Cardiac muscle cell (in vitro differentiated cells and primary cell): ENCODE results near the gene PAMR1. TPM values are rescaled to one million over a fixed set of nuclear protein-coding genes. Genes with fewer than 3 reads are reported as not detected.

Experiments used
- DNase-seq, 2 donors: peaks; one replicate each; pipeline versions ENCODE4 v3.0.0 to v3.0.0-alpha.2; 2010 to 2017; ENCODE audit warnings: low read depth in 1 of 2, low spot score in 1 of 2
- H3K27ac ChIP-seq: fragments of 200-600 bp; sonication (generic); 2 replicates; pipeline ENCODE4 v1.5.1; 2016
- H3K27me3 ChIP-seq: fragments of 200-600 bp; sonication (generic); 2 replicates; pipeline ENCODE4 v1.6.0; 2016; ENCODE audit warnings: control low read depth
- H3K36me3 ChIP-seq: fragments of 200-600 bp; sonication (generic); 2 replicates; pipeline ENCODE4 v1.5.1; 2016; ENCODE audit warnings: control low read depth
- H3K4me1 ChIP-seq: fragments of 200-600 bp; sonication (generic); 2 replicates; pipeline ENCODE4 v1.8.1; 2017; ENCODE audit warnings: low read depth, mild to moderate bottlenecking, mixed run types
- H3K4me3 ChIP-seq: fragments of 200-600 bp; sonication (generic); 2 replicates; pipeline ENCODE4 v1.5.1; 2016; ENCODE audit warnings: mild to moderate bottlenecking
- H3K9me3 ChIP-seq: fragments of 200-600 bp; sonication (generic); 2 replicates; pipeline ENCODE4 v1.5.1; 2017; ENCODE audit warnings: low read depth, mild to moderate bottlenecking, control low read depth
- polyA plus RNA-seq: library from polyadenylated mRNA; unstranded; fragments of >200 nt; fragmentation: Nextera tagmentation; extraction: Ambion mirVana; gene quantifications from 2 replicates; pipeline ENCODE4 v1.2.1, GENCODE V29; 2016
- total RNA-seq: library from RNA; depleted of rRNA; stranded (reverse); fragments of >200 nt; gene quantifications from 2 replicates; pipeline ENCODE4 v1.2.3, GENCODE V29; 2016
- TF ChIP-seq, protein P1 (sequence below): IDR thresholded peaks from 2 replicates; pipeline ENCODE4 v1.5.1; 2012; ENCODE audit warnings: low read depth, mild to moderate bottlenecking, low read length

The PAMR1 gene
- total and polyA plus RNA-seq, 2 experiments from 2014 or later, result 0.15 to 0.77 TPM

DNA sequence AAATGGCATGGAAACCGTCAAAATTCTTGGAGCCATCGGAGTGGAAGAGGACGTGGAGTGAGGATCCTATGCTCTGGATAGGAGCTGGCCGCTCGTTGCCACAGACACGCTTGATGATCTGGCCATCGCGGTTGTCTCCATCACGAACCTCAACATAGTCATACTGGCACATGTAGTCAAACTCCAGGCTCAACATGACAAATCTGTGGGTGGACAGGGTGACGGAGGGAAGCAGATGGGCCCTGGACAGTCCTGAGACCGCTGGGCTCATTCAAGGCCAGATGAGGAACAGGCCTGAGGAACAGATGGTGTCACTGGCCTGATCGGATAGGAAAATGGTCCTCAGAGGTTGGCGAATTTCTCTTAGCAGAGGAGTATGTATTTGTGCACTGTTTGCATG is 54.8 kb downstream of the PAMR1 start:
- Histone ChIP-seq H3K4me3 (no peak overlapping the region), H3K9me3 (no peaks in the 10 kb centered on the region), H3K27ac (no peak overlapping the region), H3K27me3 (no peaks in the 10 kb centered on the region), H3K4me1 (no peaks in the 10 kb centered on the region), H3K36me3 (no peaks in the 10 kb centered on the region)
- TF ChIP-seq, protein P1, sequence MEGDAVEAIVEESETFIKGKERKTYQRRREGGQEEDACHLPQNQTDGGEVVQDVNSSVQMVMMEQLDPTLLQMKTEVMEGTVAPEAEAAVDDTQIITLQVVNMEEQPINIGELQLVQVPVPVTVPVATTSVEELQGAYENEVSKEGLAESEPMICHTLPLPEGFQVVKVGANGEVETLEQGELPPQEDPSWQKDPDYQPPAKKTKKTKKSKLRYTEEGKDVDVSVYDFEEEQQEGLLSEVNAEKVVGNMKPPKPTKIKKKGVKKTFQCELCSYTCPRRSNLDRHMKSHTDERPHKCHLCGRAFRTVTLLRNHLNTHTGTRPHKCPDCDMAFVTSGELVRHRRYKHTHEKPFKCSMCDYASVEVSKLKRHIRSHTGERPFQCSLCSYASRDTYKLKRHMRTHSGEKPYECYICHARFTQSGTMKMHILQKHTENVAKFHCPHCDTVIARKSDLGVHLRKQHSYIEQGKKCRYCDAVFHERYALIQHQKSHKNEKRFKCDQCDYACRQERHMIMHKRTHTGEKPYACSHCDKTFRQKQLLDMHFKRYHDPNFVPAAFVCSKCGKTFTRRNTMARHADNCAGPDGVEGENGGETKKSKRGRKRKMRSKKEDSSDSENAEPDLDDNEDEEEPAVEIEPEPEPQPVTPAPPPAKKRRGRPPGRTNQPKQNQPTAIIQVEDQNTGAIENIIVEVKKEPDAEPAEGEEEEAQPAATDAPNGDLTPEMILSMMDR, result no peak
- DNase-seq, result no peak

DNA sequence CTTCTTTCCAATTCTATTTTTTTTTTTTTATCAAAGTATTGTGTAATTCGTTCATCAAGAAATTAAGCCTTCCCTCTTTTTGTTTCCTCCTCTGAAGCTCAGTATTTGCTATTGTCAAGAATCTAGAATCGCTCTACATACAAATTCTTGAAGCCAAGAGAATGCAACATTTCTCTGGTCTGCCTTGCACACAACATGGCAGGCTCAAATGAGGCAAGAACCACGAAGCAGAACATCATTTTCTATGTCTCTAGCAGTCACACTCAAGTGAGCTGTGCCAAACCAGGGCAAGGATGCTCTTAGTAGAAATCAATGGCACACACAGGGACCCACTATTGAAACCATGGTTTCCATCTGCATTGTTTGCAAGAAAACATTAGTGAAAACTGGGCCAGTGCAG is 59.4 kb downstream of the PAMR1 start:
- no peak for DNase-seq
- H3K4me3 ChIP-seq, result no peak overlapping the region
- H3K27ac ChIP-seq, result no peak overlapping the region
- H3K36me3 ChIP-seq, result no peaks in the 10 kb centered on the region
- TF ChIP-seq, protein P1, result no peak
- no peaks in the 10 kb centered on the region for H3K4me1 ChIP-seq
- no peaks in the 10 kb centered on the region for H3K9me3 ChIP-seq
- no peaks in the 10 kb centered on the region for H3K27me3 ChIP-seq

DNA sequence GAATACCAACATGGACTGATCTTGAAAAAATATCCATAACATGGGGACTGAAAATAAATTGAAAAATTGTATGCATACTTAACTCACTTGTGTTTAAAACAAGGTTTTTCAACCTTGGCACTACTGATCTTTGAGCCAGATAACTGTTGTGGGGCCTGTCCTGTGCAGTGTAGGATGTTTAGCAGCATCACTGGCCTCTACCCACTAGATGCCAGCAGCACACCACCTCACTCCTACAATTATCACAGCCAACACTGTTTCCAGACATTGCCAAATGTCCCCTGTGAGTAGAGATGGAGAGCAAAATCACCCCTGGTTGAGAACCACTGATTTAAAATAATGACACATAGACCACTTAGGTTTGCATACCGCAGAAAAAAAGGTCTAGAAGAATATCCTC is 61.1 kb downstream of the PAMR1 start:
- no peaks in the 10 kb centered on the region for H3K36me3 ChIP-seq
- DNase-seq, result no peak
- H3K27me3 ChIP-seq, result no peaks in the 10 kb centered on the region
- TF ChIP-seq, protein P1, result no peak
- no peak overlapping the region for H3K27ac ChIP-seq
- H3K9me3 ChIP-seq, result no peaks in the 10 kb centered on the region
- no peak overlapping the region for H3K4me3 ChIP-seq
- no peaks in the 10 kb centered on the region for H3K4me1 ChIP-seq

DNA sequence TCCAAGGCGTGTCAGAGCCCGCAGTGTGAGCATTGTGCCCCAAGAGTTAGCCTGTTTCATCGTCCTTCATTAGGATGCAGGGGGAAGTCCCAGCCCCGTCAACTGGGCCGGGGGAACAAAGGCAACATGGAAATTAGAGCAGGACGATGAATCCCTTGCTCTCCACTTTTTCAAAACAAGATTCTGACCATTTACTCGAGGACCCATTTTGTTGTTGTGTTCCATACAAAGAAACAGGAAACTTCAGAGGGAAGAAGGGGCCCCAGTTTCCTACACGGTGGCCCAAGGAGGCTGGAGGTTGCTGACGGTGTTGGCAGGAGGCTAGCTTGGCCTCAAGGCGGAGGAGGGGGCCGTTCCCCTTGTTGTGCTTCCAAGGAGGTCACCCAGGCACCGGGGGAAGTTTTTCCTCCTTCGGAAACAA is 62.1 kb downstream of the PAMR1 start:
- H3K27ac ChIP-seq, result no peak overlapping the region
- DNase-seq, result no peak

DNA sequence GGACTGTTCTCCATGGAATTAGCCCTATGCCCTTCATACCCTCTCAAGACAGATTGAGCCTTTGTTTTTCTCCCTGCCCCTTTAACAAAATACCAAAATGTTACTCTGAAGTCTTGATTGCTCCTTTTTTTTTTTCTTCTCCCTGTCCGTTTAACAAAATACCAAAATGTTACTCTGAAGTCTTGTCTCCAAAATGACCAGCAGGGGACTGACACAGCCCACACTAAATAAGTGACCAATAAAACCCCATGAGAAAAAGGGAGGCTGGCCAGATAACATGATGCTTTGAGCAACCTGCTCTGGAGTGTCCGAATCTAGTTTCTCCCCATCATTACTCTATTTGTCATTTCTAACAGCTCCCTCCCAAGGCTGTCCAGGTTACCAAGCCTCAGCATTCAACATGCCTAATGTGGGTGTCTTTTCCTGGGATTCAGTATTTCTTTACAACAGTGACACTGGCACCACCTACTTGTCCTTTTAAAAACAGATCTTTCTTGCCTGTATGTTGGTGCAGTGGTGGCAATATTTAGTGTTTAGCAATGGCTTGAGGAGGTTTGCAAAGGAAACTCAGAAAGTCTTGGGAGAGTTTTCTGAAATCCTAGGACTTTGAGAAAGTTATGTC is 63.4 kb downstream of the PAMR1 start:
- H3K36me3 ChIP-seq, result no peaks in the 10 kb centered on the region
- no peak overlapping the region for H3K4me3 ChIP-seq
- H3K4me1 ChIP-seq, result no peaks in the 10 kb centered on the region
- no peaks in the 10 kb centered on the region for H3K9me3 ChIP-seq
- DNase-seq, result no peak
- no peak overlapping the region for H3K27ac ChIP-seq
- TF ChIP-seq, protein P1, result no peak
- no peaks in the 10 kb centered on the region for H3K27me3 ChIP-seq

More for the DNA sequence above, 62.1 kb downstream of the PAMR1 start:
- Histone ChIP-seq H3K27me3 (no peaks in the 10 kb centered on the region), H3K36me3 (no peaks in the 10 kb centered on the region), H3K4me1 (no peaks in the 10 kb centered on the region), H3K4me3 (no peak overlapping the region), H3K9me3 (no peaks in the 10 kb centered on the region)
- TF ChIP-seq, protein P1, result no peak

DNA sequence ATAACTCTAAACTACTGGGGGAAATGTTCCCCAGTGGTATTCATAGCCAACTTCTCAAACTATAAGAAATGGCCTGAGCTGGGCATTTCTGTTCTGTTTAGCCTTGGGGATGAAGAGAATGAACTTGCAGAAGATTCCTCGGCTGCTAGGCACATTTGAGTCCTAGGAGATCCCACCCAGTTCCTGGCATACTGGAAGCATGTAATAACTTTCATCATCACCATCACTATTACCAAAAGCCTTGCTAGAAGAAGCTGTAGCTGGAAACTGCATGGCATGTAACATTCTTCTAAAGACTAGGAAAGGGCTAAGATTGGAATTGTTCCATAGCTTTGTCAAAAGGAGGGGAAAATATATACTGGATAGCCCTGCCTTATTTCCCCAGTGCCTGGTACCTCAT is 65.9 kb downstream of the PAMR1 start:
- H3K9me3 ChIP-seq, result no peaks in the 10 kb centered on the region
- no peaks in the 10 kb centered on the region for H3K4me1 ChIP-seq
- no peak for DNase-seq
- H3K4me3 ChIP-seq, result no peak overlapping the region
- H3K27ac ChIP-seq, result no peak overlapping the region
- H3K27me3 ChIP-seq, result peaks cover 3% of the 10 kb centered on the region
- TF ChIP-seq, protein P1, result no peak
- no peaks in the 10 kb centered on the region for H3K36me3 ChIP-seq
